ENCODE results near the gene UFSP1. TPM values are rescaled to one million over a fixed set of nuclear protein-coding genes. Genes with fewer than 3 reads are reported as not detected.
A peak's percentile ranks its signal among the peaks of the same experiment; 100 is the strongest.
"Not testable (repeated sequence)": the region's sequence is repeated elsewhere in the genome, so short reads cannot be mapped to it uniquely, and the experiment has no call there.

Gene UFSP1
- 5.5 and 6.1 TPM in 2 replicates for total RNA-seq (2014; rRNA removed; shearing (Covaris generic))

GRCh38 chr7:100888988-100889750, at the start of gene UFSP1:
Gene UFSP1 (minus strand): TSS chr7:100889715. CDS start chr7:100889271, 444 bp downstream.
- Histone ChIP-seq H3K4me1 (no peaks in the 10 kb centered on the region; the same call in 1 of the 2 replicates), H3K27ac (peak within 1 kb of the TSS; percentile 70), H3K36me3 (peaks cover 49% of the 10 kb centered on the region), H3K9me3 (replicated peaks) (no peaks in the 10 kb centered on the region), H3K27me3 (no peaks in the 10 kb centered on the region), H3K4me3 (peak within 1 kb of the TSS; percentile 70)
- DNase-seq = no peak

GRCh38 chr7:100936167-100936566, 46.7 kb upstream of the UFSP1 start:
- H3K27ac ChIP-seq; H3K9me3 ChIP-seq (replicated peaks); H3K4me1 ChIP-seq; H3K4me3 ChIP-seq; H3K36me3 ChIP-seq; DNase-seq; H3K27me3 ChIP-seq: not testable (repeated sequence)

- H3K9me3 ChIP-seq (replicated peaks); H3K36me3 ChIP-seq; DNase-seq; H3K27me3 ChIP-seq; H3K4me3 ChIP-seq; H3K27ac ChIP-seq; H3K4me1 ChIP-seq: not testable (repeated sequence)
Measured at GRCh38 chr7:100935381-100935780, 45.9 kb upstream of the UFSP1 start.

GRCh38 chr7:100933734-100934133, 44.2 kb upstream of the UFSP1 start:
- Histone ChIP-seq H3K27ac (no peak overlapping the region), H3K4me1 (no peaks in the 10 kb centered on the region), H3K27me3 (peaks cover 14% of the 10 kb centered on the region; the same call in 1 of the 2 replicates), H3K4me3 (no peak overlapping the region), H3K36me3 (no peaks in the 10 kb centered on the region), H3K9me3 (replicated peaks) (peaks cover 10% of the 10 kb centered on the region; the same call in 1 of the 2 replicates)
- DNase-seq = no peak

- Histone ChIP-seq H3K36me3 (no peaks in the 10 kb centered on the region), H3K27me3 (peaks cover 10% of the 10 kb centered on the region; the same call in 1 of the 2 replicates), H3K4me1 (no peaks in the 10 kb centered on the region), H3K9me3 (replicated peaks) (0 out of 2 replicates have a peak, but pooled peaks cover 4% of the 10 kb centered on the region), H3K27ac (no peak overlapping the region), H3K4me3 (no peak overlapping the region)
- DNase-seq = no peak
Measured at GRCh38 chr7:100929808-100930174, 40.3 kb upstream of the UFSP1 start.

GRCh38 chr7:100923616-100924015, 34.1 kb upstream of the UFSP1 start:
- not testable (repeated sequence) for H3K27ac ChIP-seq; H3K4me1 ChIP-seq; H3K27me3 ChIP-seq; H3K36me3 ChIP-seq; DNase-seq; H3K4me3 ChIP-seq; H3K9me3 ChIP-seq (replicated peaks)

GRCh38 chr7:100921039-100921438, 31.5 kb upstream of the UFSP1 start:
- no peak overlapping the region for H3K27ac ChIP-seq
- H3K36me3 ChIP-seq = no peaks in the 10 kb centered on the region
- DNase-seq = no peak
- H3K9me3 ChIP-seq (replicated peaks) = no peaks in the 10 kb centered on the region
- H3K27me3 ChIP-seq = no peaks in the 10 kb centered on the region
- no peak overlapping the region for H3K4me3 ChIP-seq
- H3K4me1 ChIP-seq = no peaks in the 10 kb centered on the region

- not testable (repeated sequence) for H3K9me3 ChIP-seq (replicated peaks); H3K4me1 ChIP-seq; H3K27ac ChIP-seq; H3K4me3 ChIP-seq; DNase-seq; H3K36me3 ChIP-seq; H3K27me3 ChIP-seq
Measured at GRCh38 chr7:100919779-100920437, 30.4 kb upstream of the UFSP1 start.

GRCh38 chr7:100919335-100919734, 29.8 kb upstream of the UFSP1 start:
- H3K27ac ChIP-seq; H3K9me3 ChIP-seq (replicated peaks); H3K36me3 ChIP-seq; DNase-seq; H3K4me1 ChIP-seq; H3K4me3 ChIP-seq; H3K27me3 ChIP-seq: not testable (repeated sequence)

- Histone ChIP-seq H3K4me3 (no peak overlapping the region), H3K36me3 (no peaks in the 10 kb centered on the region), H3K9me3 (replicated peaks) (no peaks in the 10 kb centered on the region), H3K27ac (no peak overlapping the region), H3K27me3 (no peaks in the 10 kb centered on the region), H3K4me1 (no peaks in the 10 kb centered on the region)
- DNase-seq = no peak
Measured at GRCh38 chr7:100914879-100915447, 25.4 kb upstream of the UFSP1 start.

GRCh38 chr7:100914208-100914878, 24.8 kb upstream of the UFSP1 start:
- no peak for DNase-seq
- no peaks in the 10 kb centered on the region for H3K36me3 ChIP-seq
- no peak overlapping the region for H3K4me3 ChIP-seq
- no peaks in the 10 kb centered on the region for H3K4me1 ChIP-seq
- no peaks in the 10 kb centered on the region for H3K27me3 ChIP-seq
- no peak overlapping the region for H3K27ac ChIP-seq
- no peaks in the 10 kb centered on the region for H3K9me3 ChIP-seq (replicated peaks)

GRCh38 chr7:100911484-100911883, 22.0 kb upstream of the UFSP1 start:
- Histone ChIP-seq H3K9me3 (replicated peaks) (no peaks in the 10 kb centered on the region), H3K27ac (no peak overlapping the region), H3K4me3 (no peak overlapping the region), H3K27me3 (no peaks in the 10 kb centered on the region), H3K36me3 (no peaks in the 10 kb centered on the region), H3K4me1 (no peaks in the 10 kb centered on the region)
- no peak for DNase-seq

GRCh38 chr7:100910443-100910842, 20.9 kb upstream of the UFSP1 start:
- H3K9me3 ChIP-seq (replicated peaks); H3K4me1 ChIP-seq; H3K36me3 ChIP-seq; H3K27ac ChIP-seq; H3K4me3 ChIP-seq; H3K27me3 ChIP-seq; DNase-seq: not testable (repeated sequence)

- DNase-seq = no peak
- Histone ChIP-seq H3K27me3 (no peaks in the 10 kb centered on the region), H3K27ac (no peak overlapping the region), H3K9me3 (replicated peaks) (no peaks in the 10 kb centered on the region), H3K36me3 (no peaks in the 10 kb centered on the region), H3K4me1 (no peaks in the 10 kb centered on the region), H3K4me3 (no peak overlapping the region)
Measured at GRCh38 chr7:100908512-100908911, 19.0 kb upstream of the UFSP1 start.

GRCh38 chr7:100902638-100903037, 13.1 kb upstream of the UFSP1 start:
- Histone ChIP-seq H3K36me3 (no peaks in the 10 kb centered on the region), H3K27ac (no peak overlapping the region), H3K4me1 (no peaks in the 10 kb centered on the region), H3K27me3 (peaks cover 5% of the 10 kb centered on the region; the same call in 1 of the 2 replicates), H3K9me3 (replicated peaks) (no peaks in the 10 kb centered on the region), H3K4me3 (no peak overlapping the region)
- DNase-seq = no peak
